Panc1 (cell line): Measurements from ENCODE around the gene ZNF23.

Source experiments
- POLR2AphosphoS5 ChIP-seq: IDR thresholded peaks from 2 replicates; pipeline ENCODE4 v1.6.1; 2012; ENCODE audit warnings: mild to moderate bottlenecking, low read depth, low read length, moderate library complexity
- TF ChIP-seq, protein P1 (sequence below): fragments of 450-650 bp; IDR thresholded peaks from 2 replicates; pipeline ENCODE4 v1.5.1; 2017; ENCODE audit warnings: mild to moderate bottlenecking

DNA sequence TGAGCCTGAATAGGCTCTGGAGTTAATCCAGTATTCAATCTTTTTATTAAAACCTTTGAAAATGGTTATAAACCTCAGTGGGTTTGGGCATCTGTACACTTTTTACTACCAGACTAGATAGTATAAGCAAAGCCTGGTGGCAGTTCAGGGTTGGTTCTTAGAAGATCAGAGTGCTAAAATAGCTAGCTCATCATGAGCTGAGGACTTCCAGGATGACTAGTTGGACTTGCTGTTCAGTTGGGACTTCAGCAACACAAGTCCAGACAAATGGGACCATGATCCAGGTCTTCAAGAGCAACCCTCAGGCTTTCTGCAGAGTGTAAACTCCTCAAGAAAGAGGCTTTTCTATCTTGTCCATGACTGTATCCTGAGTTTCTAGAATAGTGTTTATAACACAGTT lies 28.3 kb upstream of the ZNF23 start:
- no peak for TF ChIP-seq POLR2AphosphoS5
- TF ChIP-seq, protein P1, sequence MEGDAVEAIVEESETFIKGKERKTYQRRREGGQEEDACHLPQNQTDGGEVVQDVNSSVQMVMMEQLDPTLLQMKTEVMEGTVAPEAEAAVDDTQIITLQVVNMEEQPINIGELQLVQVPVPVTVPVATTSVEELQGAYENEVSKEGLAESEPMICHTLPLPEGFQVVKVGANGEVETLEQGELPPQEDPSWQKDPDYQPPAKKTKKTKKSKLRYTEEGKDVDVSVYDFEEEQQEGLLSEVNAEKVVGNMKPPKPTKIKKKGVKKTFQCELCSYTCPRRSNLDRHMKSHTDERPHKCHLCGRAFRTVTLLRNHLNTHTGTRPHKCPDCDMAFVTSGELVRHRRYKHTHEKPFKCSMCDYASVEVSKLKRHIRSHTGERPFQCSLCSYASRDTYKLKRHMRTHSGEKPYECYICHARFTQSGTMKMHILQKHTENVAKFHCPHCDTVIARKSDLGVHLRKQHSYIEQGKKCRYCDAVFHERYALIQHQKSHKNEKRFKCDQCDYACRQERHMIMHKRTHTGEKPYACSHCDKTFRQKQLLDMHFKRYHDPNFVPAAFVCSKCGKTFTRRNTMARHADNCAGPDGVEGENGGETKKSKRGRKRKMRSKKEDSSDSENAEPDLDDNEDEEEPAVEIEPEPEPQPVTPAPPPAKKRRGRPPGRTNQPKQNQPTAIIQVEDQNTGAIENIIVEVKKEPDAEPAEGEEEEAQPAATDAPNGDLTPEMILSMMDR = no peak
